ENCODE measurements around the gene CBFA2T3.

DNA sequence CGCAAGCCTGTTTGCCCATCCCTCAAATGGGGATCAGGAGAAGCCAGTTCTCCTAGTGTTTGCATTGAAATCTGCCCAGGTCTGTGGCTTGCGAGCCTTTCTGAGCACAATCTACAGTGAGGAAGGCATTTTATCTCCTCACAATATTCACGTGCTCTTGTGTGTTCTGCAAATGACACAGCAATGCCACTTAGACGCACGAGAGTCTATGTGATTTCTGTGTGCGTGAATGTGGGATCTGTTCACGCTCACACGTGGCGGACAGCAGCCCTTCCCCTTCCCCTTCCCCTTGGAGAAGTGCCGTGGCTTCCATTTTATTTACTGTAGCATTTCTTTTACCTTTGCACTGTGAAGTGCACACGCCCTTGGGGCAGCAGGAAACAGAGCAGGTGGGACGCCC is 17.7 kb upstream of the CBFA2T3 start:
- TF ChIP-seq REST (IDR thresholded peaks at IDR 0.05; ENCODE audit: insufficient read depth in 1 of 2, low read depth in 2 of 2, low read length in 2 of 2) (no peak), POLR2AphosphoS5 (IDR thresholded peaks at IDR 0.05; ENCODE audit: low read depth, low read length) (no peak), SIN3A (IDR thresholded peaks at IDR 0.05; ENCODE audit: borderline replicate concordance, insufficient read depth, low read length) (no peak), TAF1 (IDR thresholded peaks at IDR 0.05; ENCODE audit: borderline replicate concordance, insufficient read depth, low read length) (no peak)
